Mammary epithelial cell (primary cell): ENCODE results near the gene SARS2.

Experiments
- EZH2 ChIP-seq: IDR thresholded peaks from 2 replicates; pipeline ENCODE4 v1.6.1; 2012; ENCODE audit warnings: low read length, inconsistent platforms, borderline replicate concordance
- TF ChIP-seq, protein P1 (sequence below), 2 donors: IDR thresholded peaks in 1 of 2; conservative IDR thresholded peaks in 1 of 2; 2 replicates each; pipeline ENCODE4 v1.5.1; 2011 to 2012; ENCODE audit warnings: inconsistent platforms in 2 of 2, low read length in 2 of 2, mild to moderate bottlenecking in 2 of 2, control low read depth in 1 of 2, low read depth in 1 of 2; ENCODE audit not compliant: insufficient read depth in 1 of 2; ENCODE audit errors: extremely low read depth in 1 of 2

DNA sequence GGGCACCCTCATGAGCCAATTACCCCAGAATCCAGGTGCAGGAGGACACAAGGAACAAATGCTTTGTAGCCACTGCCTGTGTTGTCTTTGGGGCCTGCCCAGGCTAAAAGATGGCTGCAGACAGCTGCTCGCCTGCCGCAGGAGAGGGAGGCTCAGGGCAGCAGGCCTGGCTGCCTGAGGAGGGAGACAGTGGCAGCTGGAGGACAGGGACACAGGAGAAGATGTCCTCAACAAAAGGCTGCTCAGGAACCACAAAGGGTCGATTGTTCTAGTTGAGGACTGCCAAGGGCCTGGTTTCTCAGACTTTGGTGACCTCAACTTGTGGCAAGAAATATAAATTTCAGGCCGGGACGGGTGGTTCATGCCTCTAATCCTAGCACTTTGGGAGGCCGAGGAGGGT lies 38.8 kb downstream of the SARS2 start:
- TF ChIP-seq, protein P1, sequence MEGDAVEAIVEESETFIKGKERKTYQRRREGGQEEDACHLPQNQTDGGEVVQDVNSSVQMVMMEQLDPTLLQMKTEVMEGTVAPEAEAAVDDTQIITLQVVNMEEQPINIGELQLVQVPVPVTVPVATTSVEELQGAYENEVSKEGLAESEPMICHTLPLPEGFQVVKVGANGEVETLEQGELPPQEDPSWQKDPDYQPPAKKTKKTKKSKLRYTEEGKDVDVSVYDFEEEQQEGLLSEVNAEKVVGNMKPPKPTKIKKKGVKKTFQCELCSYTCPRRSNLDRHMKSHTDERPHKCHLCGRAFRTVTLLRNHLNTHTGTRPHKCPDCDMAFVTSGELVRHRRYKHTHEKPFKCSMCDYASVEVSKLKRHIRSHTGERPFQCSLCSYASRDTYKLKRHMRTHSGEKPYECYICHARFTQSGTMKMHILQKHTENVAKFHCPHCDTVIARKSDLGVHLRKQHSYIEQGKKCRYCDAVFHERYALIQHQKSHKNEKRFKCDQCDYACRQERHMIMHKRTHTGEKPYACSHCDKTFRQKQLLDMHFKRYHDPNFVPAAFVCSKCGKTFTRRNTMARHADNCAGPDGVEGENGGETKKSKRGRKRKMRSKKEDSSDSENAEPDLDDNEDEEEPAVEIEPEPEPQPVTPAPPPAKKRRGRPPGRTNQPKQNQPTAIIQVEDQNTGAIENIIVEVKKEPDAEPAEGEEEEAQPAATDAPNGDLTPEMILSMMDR (conservative IDR thresholded peaks at IDR 0.05 in 1 of 2, IDR thresholded peaks at IDR 0.05 in 1 of 2; ENCODE audit: extremely low read depth in 1 of 2, insufficient read depth in 1 of 2, low read depth in 1 of 2, low read length in 2 of 2) = no peak
- TF ChIP-seq EZH2 = no peak
